SIG-M5 (cell line): ENCODE measurements around the gene TP63.

Experiments used
- DNase-seq: peaks from one replicate; lab custom pipeline; 2025; lab: John Stamatoyannopoulos, UW

The TP63 gene

DNA sequence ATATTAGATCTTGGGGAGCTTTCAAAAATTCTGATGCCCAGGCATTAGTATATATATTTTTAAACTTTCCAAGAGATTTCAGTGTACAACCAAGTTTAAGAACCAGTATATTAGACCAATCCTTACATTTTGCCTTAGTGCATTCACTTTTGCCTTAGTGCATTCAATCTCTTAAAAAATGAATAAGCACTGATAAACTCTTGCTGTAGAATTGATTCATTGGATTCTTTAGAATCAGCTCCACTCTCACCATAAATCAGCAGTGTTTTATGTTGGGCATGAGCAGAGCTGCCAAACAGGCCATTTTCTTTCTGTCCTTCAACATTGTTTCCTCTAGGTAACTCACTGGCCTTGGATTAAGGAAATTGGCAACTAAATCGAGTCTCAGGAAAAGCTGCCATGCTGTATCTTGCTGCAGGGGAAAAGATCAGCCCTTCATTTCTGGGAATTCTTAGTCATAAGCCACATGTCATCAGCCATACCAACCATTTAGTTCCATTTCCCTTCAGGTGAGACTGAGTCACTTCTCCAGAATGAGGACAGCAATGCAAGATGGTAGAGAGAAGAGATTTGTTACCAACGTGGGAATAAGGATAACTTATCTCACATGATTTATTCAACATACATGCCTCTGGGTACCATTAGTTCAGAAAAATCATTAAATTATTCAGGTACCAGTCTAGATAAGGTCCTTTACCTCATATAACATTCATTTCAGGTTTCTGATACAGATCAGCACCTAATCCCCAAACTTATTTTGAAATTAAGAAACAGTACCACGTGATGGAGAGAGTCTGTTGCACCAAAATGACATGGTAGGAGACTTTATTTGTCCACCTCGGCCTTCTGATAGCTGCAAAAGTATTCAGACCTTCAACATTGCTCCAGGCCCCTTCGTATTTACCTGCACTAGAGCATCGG is 297.0 kb downstream of the TP63 start:
- no peak for DNase-seq

- DNase-seq = no peak
Observed at GRCh38 chr3:189936201-189936945, 305.2 kb downstream of the TP63 start.

GRCh38 chr3:189937302-189938127 is 306.3 kb downstream of the TP63 start:
- no peak for DNase-seq

DNA sequence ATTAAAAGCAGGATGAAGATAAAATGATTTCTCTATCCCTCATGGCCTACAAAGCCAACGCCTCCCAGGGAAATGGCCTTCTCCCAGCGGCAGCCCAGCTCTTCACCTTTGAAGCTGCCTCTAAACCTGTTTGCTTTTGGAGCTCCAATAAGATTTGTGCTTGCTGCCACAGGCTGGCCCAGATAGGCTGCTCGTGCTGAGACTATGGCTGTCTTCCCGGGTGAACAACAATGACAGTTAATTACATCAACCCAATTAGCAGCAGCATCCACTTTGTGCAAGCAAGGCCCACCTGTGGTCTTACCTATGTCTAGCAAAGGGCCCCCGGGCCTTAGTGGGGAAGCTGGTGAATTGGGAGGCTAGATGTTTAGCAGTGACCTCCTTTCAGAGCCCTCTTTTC is 309.9 kb downstream of the TP63 start:
- DNase-seq = no peak

GRCh38 chr3:189941679-189942078 is 310.5 kb downstream of the TP63 start:
- DNase-seq = no peak

GRCh38 chr3:189942948-189943347 is 311.8 kb downstream of the TP63 start:
- DNase-seq = no peak

GRCh38 chr3:189944285-189945145 is 313.3 kb downstream of the TP63 start:
- no peak for DNase-seq

- DNase-seq = no peak
Observed at GRCh38 chr3:189945935-189946709, 314.9 kb downstream of the TP63 start.
